Spinal cord (tissue), 10 donors: ENCODE data around the gene SORCS1. TPM values are rescaled to one million over a fixed set of nuclear protein-coding genes. Genes with fewer than 3 reads are reported as not detected.

Source experiments
- DNase-seq, 6 donors: peaks; one replicate each; pipeline versions ENCODE4 v3.0.0 to v3.0.0-alpha.2; 2013 to 2015; ENCODE audit warnings: low spot score in 6 of 6, low read depth in 4 of 6
- H3K27ac ChIP-seq: one replicate; pipeline ENCODE4 v1.5.1; 2013; ENCODE audit warnings: low read depth, low read length, control low read depth
- H3K27me3 ChIP-seq: one replicate; pipeline ENCODE4 v1.6.1; 2013; ENCODE audit warnings: low read length; ENCODE audit not compliant: control insufficient read depth, insufficient read depth
- H3K36me3 ChIP-seq: one replicate; pipeline ENCODE4 v1.6.1; 2013; ENCODE audit warnings: low read length; ENCODE audit not compliant: control insufficient read depth, insufficient read depth
- H3K4me1 ChIP-seq: one replicate; pipeline ENCODE4 v1.6.1; 2013; ENCODE audit warnings: low read length; ENCODE audit not compliant: control insufficient read depth, insufficient read depth
- H3K4me3 ChIP-seq: one replicate; pipeline ENCODE4 v1.5.1; 2013; ENCODE audit warnings: low read depth, low read length, control low read depth
- H3K9me3 ChIP-seq: one replicate; pipeline ENCODE4 v1.6.1; 2013; ENCODE audit warnings: low read length; ENCODE audit not compliant: control insufficient read depth, insufficient read depth
- WGBS: methylation state at CpG from one replicate; pipeline ENCODE4 v1.1.5; 2013; ENCODE audit warnings: missing lambda C conversion rate; ENCODE audit not compliant: insufficient coverage; 5-methylcytosine and 5-hydroxymethylcytosine counted together
- polyA plus RNA-seq, 2 donors: library from polyadenylated mRNA; unstranded; fragments of 120-200 nt; gene quantifications; one replicate each; pipeline ENCODE4 v1.2.1, GENCODE V29; 2013; ENCODE audit not compliant: insufficient read length in 2 of 2
- total RNA-seq, 2 donors: library from RNA; depleted of rRNA in 1 of 2; stranded (reverse); fragments of 120-200 nt in 1 of 2; fragments of >200 nt in 1 of 2; gene quantifications; one replicate each; pipeline versions ENCODE4 v1.2.3 to v1.2.4, GENCODE V29; 2013 to 2014
- donor health status: healthy.

Gene SORCS1
- total and polyA plus RNA-seq, 4 donors: 11.4 to 38.0 (median 19.3) TPM

DNA sequence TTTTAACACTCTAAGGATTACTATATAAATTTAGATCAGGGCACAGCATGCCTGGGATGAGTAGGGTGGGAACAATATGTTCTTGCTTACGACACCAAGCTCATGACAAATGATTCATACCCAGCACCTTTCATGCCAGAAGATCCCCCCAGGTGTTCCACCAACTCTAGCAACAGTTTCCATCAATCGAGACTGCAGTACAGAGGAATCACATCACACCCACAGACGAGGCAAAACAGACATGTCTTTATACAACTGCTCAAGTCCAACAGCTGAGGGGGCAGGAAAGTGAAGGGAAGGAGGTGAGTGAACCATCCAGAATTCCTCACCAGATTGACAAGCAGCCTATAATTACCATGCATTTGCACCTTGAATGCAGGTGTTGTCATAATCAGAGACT lies 3.6 kb downstream of the SORCS1 start:
- no CpG with 5 or more reads among the region's 3 CpGs for WGBS
- H3K36me3 ChIP-seq: no peaks in the 10 kb centered on the region
- peak in 1 of 6 donors; percentile 12 for DNase-seq
- H3K27ac ChIP-seq: no peak overlapping the region
- peaks cover 11% of the 10 kb centered on the region for H3K4me1 ChIP-seq
- H3K9me3 ChIP-seq: no peaks in the 10 kb centered on the region
- peak overlapping the region; percentile 22 for H3K4me3 ChIP-seq
- H3K27me3 ChIP-seq: peaks cover 12% of the 10 kb centered on the region

DNA sequence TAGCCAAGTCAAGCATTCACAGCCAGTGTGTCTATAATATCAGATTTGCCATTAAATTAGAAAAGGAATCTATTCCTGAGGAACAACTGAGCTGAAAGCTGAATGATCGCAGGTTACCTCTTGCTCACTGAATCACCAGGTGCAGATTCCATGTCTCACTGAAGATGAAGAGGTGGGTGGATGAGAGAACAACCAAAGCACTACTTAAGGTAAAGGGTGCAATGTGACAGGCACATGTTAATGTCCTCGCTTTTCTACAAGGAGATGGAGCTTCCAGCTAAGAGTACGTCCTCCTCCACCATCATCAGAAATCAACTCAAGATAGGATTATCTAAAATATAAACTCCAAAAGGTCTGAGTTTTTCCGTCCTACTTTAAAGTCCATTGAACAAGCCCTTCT lies 4.6 kb downstream of the SORCS1 start:
- 83% methylated on average over 1 of the region's 4 CpGs for WGBS
- Histone ChIP-seq H3K27ac (no peak overlapping the region), H3K27me3 (peaks cover 12% of the 10 kb centered on the region), H3K36me3 (no peaks in the 10 kb centered on the region), H3K9me3 (no peaks in the 10 kb centered on the region), H3K4me1 (peaks cover 8% of the 10 kb centered on the region), H3K4me3 (no peak overlapping the region)
- no peak for DNase-seq

DNA sequence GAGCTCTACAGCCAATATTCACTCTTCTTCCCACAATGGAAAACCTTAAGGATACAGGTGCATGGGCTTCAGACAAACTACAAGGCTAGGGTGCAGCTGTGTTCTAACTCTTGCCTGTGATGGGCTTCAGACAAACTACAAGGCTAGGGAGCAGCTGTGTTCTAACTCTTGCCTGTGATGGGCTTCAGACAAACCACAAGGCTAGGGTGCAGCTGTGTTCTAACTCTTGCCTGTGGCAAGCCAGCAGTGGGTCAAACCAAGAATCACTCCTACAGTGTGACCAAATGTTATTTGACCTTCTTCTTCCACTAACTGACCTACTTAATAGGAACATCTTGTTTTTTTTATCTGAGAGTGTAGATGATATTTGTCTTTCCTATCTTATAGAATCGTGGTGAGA lies 7.4 kb downstream of the SORCS1 start:
- WGBS: no CpG with 5 or more reads among the region's 1 CpG
- no peaks in the 10 kb centered on the region for H3K27me3 ChIP-seq

DNA sequence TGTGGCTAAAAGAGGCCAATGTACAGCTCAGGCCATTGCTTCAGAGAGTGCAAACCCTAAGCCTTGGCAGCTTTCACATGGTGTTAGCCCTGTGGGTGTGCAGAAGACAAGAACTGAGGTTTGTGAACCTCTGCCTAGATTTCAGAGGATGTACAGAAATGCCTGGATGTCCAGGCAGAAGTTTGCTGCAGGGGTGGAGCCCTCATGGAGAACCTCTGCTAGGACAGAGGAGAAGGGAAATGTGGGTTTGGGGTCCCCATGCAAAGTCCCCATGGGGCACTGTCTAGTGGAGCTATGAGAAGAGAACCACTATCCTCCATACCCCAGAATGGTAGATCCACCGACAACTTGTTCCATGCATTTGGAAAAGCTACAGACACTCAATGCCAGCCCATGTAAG lies 12.4 kb downstream of the SORCS1 start:
- Histone ChIP-seq H3K4me1 (no peaks in the 10 kb centered on the region), H3K4me3 (no peak overlapping the region), H3K36me3 (no peaks in the 10 kb centered on the region), H3K9me3 (peaks cover 8% of the 10 kb centered on the region), H3K27ac (no peak overlapping the region), H3K27me3 (no peaks in the 10 kb centered on the region)
- 100% methylated on average over 1 of the region's 1 CpG for WGBS
- no peak for DNase-seq

More for the DNA sequence above, 7.4 kb downstream of the SORCS1 start:
- DNase-seq: no peak
- no peak overlapping the region for H3K4me3 ChIP-seq
- H3K9me3 ChIP-seq: peaks cover 4% of the 10 kb centered on the region
- no peaks in the 10 kb centered on the region for H3K4me1 ChIP-seq
- no peak overlapping the region for H3K27ac ChIP-seq
- H3K36me3 ChIP-seq: no peaks in the 10 kb centered on the region

DNA sequence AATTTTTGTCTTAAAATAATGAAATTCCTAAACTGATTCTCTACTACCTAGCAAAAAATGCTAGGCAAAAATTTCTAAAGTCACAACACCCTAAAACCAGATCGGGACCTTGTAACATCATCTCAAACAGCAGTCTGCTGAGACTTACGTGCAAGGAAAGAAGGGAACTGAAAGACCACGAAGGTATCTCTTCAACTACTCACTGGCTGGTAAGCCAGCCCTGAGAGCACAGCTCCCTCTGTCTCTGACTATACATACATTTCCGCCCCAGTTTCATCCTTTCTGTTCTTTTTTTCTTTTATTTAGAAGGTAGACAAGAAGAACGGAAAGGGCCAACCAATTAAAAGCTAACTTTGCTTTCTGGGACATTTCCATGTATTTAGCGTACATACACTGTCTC lies 15.6 kb downstream of the SORCS1 start:
- peak in 1 of 6 donors; percentile 20 for DNase-seq
- no peaks in the 10 kb centered on the region for H3K36me3 ChIP-seq
- H3K27me3 ChIP-seq: no peaks in the 10 kb centered on the region
- no peak overlapping the region for H3K27ac ChIP-seq
- 88% methylated on average over 2 of the region's 6 CpGs for WGBS
- peaks cover 8% of the 10 kb centered on the region for H3K9me3 ChIP-seq
- no peaks in the 10 kb centered on the region for H3K4me1 ChIP-seq
- no peak overlapping the region for H3K4me3 ChIP-seq

DNA sequence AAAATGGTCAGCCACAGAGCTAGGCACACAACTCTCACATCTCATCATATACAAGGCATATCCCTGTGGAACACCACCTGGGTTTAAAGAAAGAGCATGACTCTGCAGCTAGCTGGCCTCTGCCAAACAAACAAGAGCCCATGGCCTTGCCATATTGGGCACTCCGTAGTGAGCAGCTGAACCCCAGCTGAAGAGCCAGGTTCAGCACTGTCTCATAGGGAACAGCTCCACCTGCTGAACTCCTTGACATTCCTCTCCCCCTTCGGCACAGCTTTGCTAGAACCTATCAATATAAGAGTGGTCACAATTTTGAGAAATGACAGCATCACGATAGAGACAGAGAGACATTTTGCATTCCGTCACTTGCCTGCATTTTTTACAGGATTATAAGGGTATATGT lies 20.0 kb downstream of the SORCS1 start:
- DNase-seq: peak in 1 of 6 donors; percentile 33
- Histone ChIP-seq H3K27ac (no peak overlapping the region), H3K27me3 (no peaks in the 10 kb centered on the region), H3K9me3 (no peaks in the 10 kb centered on the region), H3K4me1 (no peaks in the 10 kb centered on the region), H3K4me3 (no peak overlapping the region), H3K36me3 (no peaks in the 10 kb centered on the region)
- 11% methylated on average over 1 of the region's 4 CpGs for whole genome bisulfite sequencing

DNA sequence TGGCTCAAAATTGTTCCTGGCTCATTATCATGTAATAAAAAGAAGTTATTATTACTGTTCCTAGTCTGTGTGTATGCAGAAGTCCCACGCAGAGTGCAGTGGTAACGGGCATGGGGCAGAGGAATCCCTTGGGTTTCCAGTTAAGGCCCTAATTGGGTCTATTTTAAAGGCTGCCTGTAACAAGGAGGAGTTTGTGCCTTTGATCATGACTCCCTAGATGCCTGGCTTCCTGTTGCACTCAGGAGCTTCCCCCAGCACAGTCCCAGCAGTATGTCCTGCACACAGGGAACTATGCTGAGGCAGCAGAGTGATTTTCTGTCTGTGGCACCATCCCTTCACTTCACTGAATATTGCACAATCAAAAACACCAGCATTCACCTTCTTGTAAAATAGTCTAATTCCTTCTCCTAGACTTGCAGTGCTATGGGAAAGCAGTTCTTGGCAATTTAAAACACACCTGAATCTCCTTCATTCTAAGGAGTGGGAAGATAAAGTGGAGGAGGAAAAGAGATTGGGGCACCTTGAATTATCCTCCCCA lies 22.9 kb downstream of the SORCS1 start:
- 60% methylated on average over 1 of the region's 2 CpGs for WGBS
- H3K4me3 ChIP-seq: no peak overlapping the region
- H3K9me3 ChIP-seq: no peaks in the 10 kb centered on the region
- H3K36me3 ChIP-seq: no peaks in the 10 kb centered on the region
- no peak for DNase-seq
- H3K27me3 ChIP-seq: no peaks in the 10 kb centered on the region
- no peak overlapping the region for H3K27ac ChIP-seq
- H3K4me1 ChIP-seq: no peaks in the 10 kb centered on the region

DNA sequence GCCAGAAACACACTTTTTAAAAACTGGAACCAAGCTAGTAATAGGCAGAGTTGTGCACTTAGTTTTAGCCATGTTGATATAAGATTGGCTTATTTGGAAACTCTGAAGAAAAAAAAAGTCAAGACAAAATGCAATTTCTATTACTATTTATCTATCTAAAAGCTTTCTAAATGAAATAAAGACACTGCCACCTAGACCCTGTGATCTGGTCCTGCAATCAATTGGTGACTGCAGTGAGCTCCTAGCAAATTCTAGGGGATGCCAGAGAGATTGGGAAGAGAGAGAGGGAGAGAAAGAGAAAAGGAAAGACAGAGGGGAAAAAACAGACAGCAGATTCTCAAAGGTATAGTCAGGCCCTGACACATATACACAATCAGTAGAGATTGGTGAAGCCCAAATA lies 25.3 kb downstream of the SORCS1 start:
- DNase-seq: no peak
- no peak overlapping the region for H3K4me3 ChIP-seq
- no peaks in the 10 kb centered on the region for H3K9me3 ChIP-seq

DNA sequence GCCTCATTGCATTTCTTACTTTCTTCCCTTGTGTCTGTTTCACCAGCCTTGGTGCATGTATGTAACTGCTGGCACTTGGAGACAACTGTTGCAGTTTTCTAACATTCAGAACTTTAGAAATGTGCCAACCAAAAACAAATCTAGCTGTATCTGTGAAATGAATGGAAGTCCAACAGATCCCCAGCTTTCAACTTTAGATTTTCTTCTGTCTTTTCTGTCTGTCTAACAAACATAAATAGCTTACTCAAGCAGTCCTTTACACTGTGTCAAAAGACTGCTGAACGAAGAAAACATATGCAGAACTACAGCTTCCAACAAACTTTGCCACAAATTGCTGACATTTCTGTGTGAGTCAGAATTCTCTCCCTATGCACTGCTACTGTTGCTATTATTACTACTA lies 30.9 kb downstream of the SORCS1 start:
- Histone ChIP-seq H3K27ac (no peak overlapping the region), H3K4me3 (no peak overlapping the region), H3K4me1 (no peaks in the 10 kb centered on the region), H3K9me3 (no peaks in the 10 kb centered on the region), H3K27me3 (no peaks in the 10 kb centered on the region), H3K36me3 (no peaks in the 10 kb centered on the region)
- WGBS: 80% methylated on average over 1 of the region's 1 CpG
- DNase-seq: peak in 1 of 6 donors; percentile 71

More for the DNA sequence above, 25.3 kb downstream of the SORCS1 start:
- Histone ChIP-seq H3K36me3 (no peaks in the 10 kb centered on the region), H3K27me3 (no peaks in the 10 kb centered on the region), H3K4me1 (no peaks in the 10 kb centered on the region), H3K27ac (no peak overlapping the region)

DNA sequence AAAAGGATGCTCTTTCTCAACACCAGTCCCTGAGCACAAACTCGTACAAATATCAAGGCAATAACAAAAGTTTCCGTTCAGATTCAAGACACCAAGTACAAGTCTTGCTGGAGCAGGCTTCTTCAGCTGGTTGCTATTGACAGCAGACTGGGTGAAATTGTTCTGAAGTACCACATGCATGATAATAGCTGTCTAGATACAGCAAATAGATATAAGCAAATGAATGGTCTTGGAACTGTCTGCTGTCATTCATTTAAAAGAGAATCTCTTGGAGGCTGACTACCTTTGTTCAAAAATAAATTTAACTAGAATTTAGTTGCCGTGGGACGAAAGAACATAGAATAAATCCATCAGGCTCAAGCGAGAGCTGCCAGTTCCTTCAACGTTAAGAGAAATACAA lies 35.5 kb downstream of the SORCS1 start:
- Histone ChIP-seq H3K9me3 (no peaks in the 10 kb centered on the region), H3K36me3 (no peaks in the 10 kb centered on the region), H3K27ac (no peak overlapping the region), H3K4me3 (no peak overlapping the region), H3K27me3 (no peaks in the 10 kb centered on the region), H3K4me1 (no peaks in the 10 kb centered on the region)
- DNase-seq: peak in 1 of 6 donors; percentile 51
- WGBS: no CpG with 5 or more reads among the region's 6 CpGs
